ENCODE data around the gene SNX19. TPM values are rescaled to one million over a fixed set of nuclear protein-coding genes. Genes with fewer than 3 reads are reported as not detected.

SNX19 gene
- total RNA-seq, 1 donor from 2014 or later = 32.8 TPM

DNA sequence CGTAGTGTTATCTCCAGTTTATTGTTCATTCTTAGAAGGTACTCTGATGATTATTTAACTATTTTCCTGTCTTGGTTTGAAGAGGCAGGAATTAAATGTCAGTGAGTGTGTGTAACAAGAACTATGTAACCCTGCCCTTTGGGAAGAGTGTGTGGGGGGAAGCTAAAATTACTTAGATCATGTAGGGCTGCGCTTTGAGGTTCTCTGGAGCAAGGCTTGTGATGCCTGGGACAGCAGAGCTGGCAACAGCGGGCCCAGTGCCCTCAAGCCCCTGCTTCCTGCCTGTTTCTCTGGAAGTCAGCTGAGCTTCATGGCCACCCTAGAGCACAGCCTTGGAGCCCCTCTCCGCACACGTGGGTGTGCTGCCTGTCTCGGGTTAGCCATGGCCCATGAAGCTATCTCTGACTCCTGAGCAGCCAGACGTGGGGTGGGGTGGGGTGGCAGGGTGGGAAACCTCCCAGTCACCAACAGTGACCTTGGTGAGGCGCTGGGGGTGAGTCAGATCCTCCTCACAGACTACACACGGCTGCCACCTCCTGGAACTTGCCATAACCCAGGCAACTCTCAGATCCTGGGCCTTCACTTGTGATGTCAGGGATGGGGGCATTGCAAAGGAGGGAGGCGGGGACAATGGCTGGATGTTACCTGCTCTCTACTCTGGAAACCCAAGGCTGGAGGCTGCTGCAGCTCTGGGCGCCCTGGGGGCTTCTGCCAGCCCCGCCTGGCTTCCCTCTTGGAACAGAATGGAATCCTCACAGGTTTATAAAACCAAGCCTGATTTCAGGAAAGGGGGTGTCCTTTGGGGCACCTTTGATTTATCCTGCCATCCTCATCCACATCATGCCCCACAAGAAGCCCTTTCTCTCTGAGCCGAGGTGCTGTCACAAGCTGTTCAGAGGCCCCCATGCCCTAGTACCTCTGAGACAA lies 88.6 kb downstream of the SNX19 start:
- Histone ChIP-seq H2AFZ (replicated peaks) (no peak overlapping the region), H3F3A (ENCODE audit: low read depth) (no peaks in the 10 kb centered on the region)
- no peaks in the 10 kb centered on the region for H3K36me3 Mint-ChIP-seq

DNA sequence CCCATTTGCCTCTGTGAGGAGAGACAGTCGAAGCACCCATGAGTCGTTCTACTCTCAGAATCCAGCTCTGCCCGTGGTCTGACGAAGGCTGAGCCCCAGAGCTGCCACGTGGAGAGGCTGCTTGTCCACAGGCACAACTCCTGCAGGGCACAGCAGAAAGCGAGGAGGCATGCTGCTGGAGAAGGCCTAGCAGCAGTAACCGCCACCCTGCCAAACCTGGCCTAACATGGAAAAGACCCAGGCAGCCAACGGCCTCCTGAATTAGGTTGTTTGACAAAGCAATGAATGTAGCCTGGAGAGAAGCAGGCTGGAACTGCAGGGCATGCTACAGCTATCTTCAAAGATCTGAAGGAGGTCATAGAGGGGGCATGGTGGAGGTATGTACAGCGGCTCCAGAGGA lies 89.7 kb downstream of the SNX19 start:
- no peak overlapping the region for H3K27ac ChIP-seq
- Mint-ChIP-seq H3K27ac (peak overlapping the region; percentile 69), H3K9me3 (no peaks in the 10 kb centered on the region), H3K4me3 (no peak overlapping the region), H3K27me3 (ENCODE audit: insufficient read depth, low read depth) (peaks cover 6% of the 10 kb centered on the region), H3K4me1 (peaks cover 41% of the 10 kb centered on the region), H3K36me3 (no peaks in the 10 kb centered on the region)
- H3K4me3 ChIP-seq = no peak overlapping the region
- no peaks in the 10 kb centered on the region for H3K79me2 ChIP-seq (ENCODE audit: low read depth)
- no peaks in the 10 kb centered on the region for H3K27me3 ChIP-seq
- H3K9ac ChIP-seq = no peak overlapping the region
- no peaks in the 10 kb centered on the region for H3K9me3 ChIP-seq (ENCODE audit: low read depth)
- no peak overlapping the region for H2AFZ ChIP-seq (replicated peaks)
- no peaks in the 10 kb centered on the region for H3F3A ChIP-seq (ENCODE audit: low read depth)
- H3K36me3 ChIP-seq = no peaks in the 10 kb centered on the region
- H4K20me1 ChIP-seq (ENCODE audit: low read depth) = no peaks in the 10 kb centered on the region
- H3K4me2 ChIP-seq = no peak overlapping the region
- DNase-seq (ENCODE audit: low spot score) = no peak
- TF ChIP-seq EZH2 (IDR thresholded peaks at IDR 0.05) (no peak), EZH2phosphoT487 (IDR thresholded peaks at IDR 0.05) (no peak)
- TF ChIP-seq, protein P1, sequence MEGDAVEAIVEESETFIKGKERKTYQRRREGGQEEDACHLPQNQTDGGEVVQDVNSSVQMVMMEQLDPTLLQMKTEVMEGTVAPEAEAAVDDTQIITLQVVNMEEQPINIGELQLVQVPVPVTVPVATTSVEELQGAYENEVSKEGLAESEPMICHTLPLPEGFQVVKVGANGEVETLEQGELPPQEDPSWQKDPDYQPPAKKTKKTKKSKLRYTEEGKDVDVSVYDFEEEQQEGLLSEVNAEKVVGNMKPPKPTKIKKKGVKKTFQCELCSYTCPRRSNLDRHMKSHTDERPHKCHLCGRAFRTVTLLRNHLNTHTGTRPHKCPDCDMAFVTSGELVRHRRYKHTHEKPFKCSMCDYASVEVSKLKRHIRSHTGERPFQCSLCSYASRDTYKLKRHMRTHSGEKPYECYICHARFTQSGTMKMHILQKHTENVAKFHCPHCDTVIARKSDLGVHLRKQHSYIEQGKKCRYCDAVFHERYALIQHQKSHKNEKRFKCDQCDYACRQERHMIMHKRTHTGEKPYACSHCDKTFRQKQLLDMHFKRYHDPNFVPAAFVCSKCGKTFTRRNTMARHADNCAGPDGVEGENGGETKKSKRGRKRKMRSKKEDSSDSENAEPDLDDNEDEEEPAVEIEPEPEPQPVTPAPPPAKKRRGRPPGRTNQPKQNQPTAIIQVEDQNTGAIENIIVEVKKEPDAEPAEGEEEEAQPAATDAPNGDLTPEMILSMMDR (IDR thresholded peaks at IDR 0.05) = no peak
- H3K4me1 ChIP-seq = peaks cover 13% of the 10 kb centered on the region

More for the DNA sequence above, 88.6 kb downstream of the SNX19 start:
- H4K20me1 ChIP-seq (ENCODE audit: low read depth) = no peaks in the 10 kb centered on the region
- no peak overlapping the region for H3K4me3 Mint-ChIP-seq
- H3K79me2 ChIP-seq (ENCODE audit: low read depth) = no peaks in the 10 kb centered on the region
- H3K27ac Mint-ChIP-seq = peak overlapping the region; percentile 17
- H3K27me3 Mint-ChIP-seq (ENCODE audit: insufficient read depth, low read depth) = peaks cover 6% of the 10 kb centered on the region
- H3K36me3 ChIP-seq = no peaks in the 10 kb centered on the region
- no peak overlapping the region for H3K4me2 ChIP-seq
- no peak overlapping the region for H3K9ac ChIP-seq
- peak; percentile 77 for DNase-seq (ENCODE audit: low spot score)
- H3K9me3 ChIP-seq (ENCODE audit: low read depth) = no peaks in the 10 kb centered on the region
- no peaks in the 10 kb centered on the region for H3K27me3 ChIP-seq
- peaks cover 50% of the 10 kb centered on the region for H3K4me1 Mint-ChIP-seq
- no peaks in the 10 kb centered on the region for H3K9me3 Mint-ChIP-seq
- no peak overlapping the region for H3K27ac ChIP-seq
- H3K4me1 ChIP-seq = peaks cover 13% of the 10 kb centered on the region
- TF ChIP-seq EZH2phosphoT487 (IDR thresholded peaks at IDR 0.05) = no peak
- TF ChIP-seq, protein P1 (IDR thresholded peaks at IDR 0.05) = peak; percentile 59
- TF ChIP-seq EZH2 (IDR thresholded peaks at IDR 0.05) = no peak
- no peak overlapping the region for H3K4me3 ChIP-seq

DNA sequence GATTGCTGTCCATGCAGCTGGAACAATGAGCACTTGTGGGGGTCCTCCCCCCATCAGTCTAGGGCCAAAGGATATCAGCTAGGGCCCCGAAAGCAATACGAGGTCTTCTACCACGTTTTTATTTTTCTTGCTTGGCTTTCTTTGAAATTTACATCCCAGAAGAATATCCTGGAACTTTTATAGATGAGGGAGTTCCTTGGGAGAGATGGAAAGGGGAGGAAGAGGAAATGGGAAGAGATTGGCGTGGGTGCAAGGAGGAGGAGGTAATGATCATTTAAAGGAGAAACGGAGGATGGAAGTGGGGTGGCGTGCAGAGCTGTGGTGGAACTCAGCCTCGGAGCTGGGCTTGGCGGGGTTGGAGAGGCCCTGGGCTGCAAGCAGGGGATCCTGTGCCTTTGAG lies 90.3 kb downstream of the SNX19 start:
- peak overlapping the region; percentile 39 for H3K27ac Mint-ChIP-seq
- H3K27ac ChIP-seq = no peak overlapping the region
- H2AFZ ChIP-seq (replicated peaks) = no peak overlapping the region
- TF ChIP-seq EZH2 (IDR thresholded peaks at IDR 0.05) (no peak), EZH2phosphoT487 (IDR thresholded peaks at IDR 0.05) (no peak)
- TF ChIP-seq, protein P1 (IDR thresholded peaks at IDR 0.05) = no peak
- no peaks in the 10 kb centered on the region for H3K27me3 ChIP-seq
- H3K27me3 Mint-ChIP-seq (ENCODE audit: insufficient read depth, low read depth) = peaks cover 6% of the 10 kb centered on the region
- H3K79me2 ChIP-seq (ENCODE audit: low read depth) = no peaks in the 10 kb centered on the region
- H3K4me3 ChIP-seq = no peak overlapping the region
- peaks cover 35% of the 10 kb centered on the region for H3K4me1 Mint-ChIP-seq
- no peaks in the 10 kb centered on the region for H3F3A ChIP-seq (ENCODE audit: low read depth)
- H3K4me2 ChIP-seq = no peak overlapping the region
- no peaks in the 10 kb centered on the region for H3K9me3 ChIP-seq (ENCODE audit: low read depth)
- no peak overlapping the region for H3K9ac ChIP-seq
- no peaks in the 10 kb centered on the region for H3K36me3 ChIP-seq
- no peaks in the 10 kb centered on the region for H3K36me3 Mint-ChIP-seq
- DNase-seq (ENCODE audit: low spot score) = no peak
- H3K4me1 ChIP-seq = peaks cover 13% of the 10 kb centered on the region
- no peak overlapping the region for H3K4me3 Mint-ChIP-seq
- H3K9me3 Mint-ChIP-seq = no peaks in the 10 kb centered on the region
- H4K20me1 ChIP-seq (ENCODE audit: low read depth) = no peaks in the 10 kb centered on the region

Data from neural progenitor cell (in vitro differentiated cells).